ENCODE measurements around the gene PPP1R12B.
A peak's percentile ranks its signal among the peaks of the same experiment; 100 is the strongest.
"Not testable (repeated sequence)": the region's sequence is repeated elsewhere in the genome, so short reads cannot be mapped to it uniquely, and the experiment has no call there.

The PPP1R12B gene

DNA sequence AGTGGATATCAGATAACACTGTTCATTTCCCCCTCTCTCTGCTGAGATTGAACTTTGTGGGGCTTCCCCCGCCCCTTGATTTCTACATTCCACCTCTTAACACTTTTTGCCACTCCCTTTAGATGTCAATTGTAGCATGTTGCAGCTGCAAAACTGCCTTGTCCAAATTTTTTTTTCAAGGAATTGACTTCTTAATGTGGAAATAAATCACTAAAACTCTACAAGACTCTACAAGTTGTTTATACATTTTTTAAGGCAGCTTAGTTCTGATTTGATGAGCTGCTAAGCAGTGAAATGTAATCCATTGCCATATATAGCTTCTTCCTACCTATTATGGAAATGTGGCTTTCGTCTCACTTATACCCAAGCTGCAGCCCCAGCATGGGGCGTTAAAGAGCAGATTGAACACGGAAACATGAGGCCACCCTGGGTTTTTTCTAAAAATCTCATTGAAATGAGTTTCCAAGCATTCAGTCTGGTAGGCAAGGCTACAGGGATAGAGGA is 229.6 kb downstream of the PPP1R12B start:
- DNase-seq: no peak
- Mint-ChIP-seq H3K9me3 (no peaks in the 10 kb centered on the region), H3K27ac (no peak overlapping the region), H3K36me3 (ENCODE audit: low read depth) (peaks cover 12% of the 10 kb centered on the region), H3K4me3 (peak overlapping the region; percentile 24), H3K4me1 (peaks cover 59% of the 10 kb centered on the region), H3K27me3 (ENCODE audit: low read depth, poor library complexity) (peaks cover 7% of the 10 kb centered on the region)
- TF ChIP-seq, protein P1, sequence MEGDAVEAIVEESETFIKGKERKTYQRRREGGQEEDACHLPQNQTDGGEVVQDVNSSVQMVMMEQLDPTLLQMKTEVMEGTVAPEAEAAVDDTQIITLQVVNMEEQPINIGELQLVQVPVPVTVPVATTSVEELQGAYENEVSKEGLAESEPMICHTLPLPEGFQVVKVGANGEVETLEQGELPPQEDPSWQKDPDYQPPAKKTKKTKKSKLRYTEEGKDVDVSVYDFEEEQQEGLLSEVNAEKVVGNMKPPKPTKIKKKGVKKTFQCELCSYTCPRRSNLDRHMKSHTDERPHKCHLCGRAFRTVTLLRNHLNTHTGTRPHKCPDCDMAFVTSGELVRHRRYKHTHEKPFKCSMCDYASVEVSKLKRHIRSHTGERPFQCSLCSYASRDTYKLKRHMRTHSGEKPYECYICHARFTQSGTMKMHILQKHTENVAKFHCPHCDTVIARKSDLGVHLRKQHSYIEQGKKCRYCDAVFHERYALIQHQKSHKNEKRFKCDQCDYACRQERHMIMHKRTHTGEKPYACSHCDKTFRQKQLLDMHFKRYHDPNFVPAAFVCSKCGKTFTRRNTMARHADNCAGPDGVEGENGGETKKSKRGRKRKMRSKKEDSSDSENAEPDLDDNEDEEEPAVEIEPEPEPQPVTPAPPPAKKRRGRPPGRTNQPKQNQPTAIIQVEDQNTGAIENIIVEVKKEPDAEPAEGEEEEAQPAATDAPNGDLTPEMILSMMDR (IDR thresholded peaks at IDR 0.05): no peak

DNA sequence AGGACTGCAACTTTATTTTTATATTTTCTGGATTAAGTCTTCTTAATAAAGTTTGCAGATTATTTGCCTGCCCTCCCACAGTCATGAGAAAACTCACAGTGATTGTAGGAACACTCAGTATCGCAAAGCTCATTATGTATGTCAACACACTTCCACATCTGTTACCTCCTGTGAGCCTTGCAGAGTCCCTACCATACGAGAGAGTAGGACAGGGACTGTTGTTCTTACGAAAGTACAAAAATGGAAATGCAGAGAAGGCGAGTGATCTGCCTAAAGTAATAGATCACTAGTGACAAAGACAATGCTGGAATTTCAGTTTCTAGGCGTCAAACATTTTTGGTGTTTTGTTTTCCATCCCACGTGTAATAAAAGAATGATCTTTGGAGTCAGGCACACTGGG is 230.1 kb downstream of the PPP1R12B start:
- no peak for DNase-seq
- no peak overlapping the region for H3K27ac Mint-ChIP-seq
- peaks cover 59% of the 10 kb centered on the region for H3K4me1 Mint-ChIP-seq
- no peak overlapping the region for H3K4me3 Mint-ChIP-seq
- H3K27me3 Mint-ChIP-seq (ENCODE audit: low read depth, poor library complexity): peaks cover 7% of the 10 kb centered on the region
- TF ChIP-seq, protein P1 (IDR thresholded peaks at IDR 0.05): no peak
- no peaks in the 10 kb centered on the region for H3K9me3 Mint-ChIP-seq
- peaks cover 12% of the 10 kb centered on the region for H3K36me3 Mint-ChIP-seq (ENCODE audit: low read depth)

DNA sequence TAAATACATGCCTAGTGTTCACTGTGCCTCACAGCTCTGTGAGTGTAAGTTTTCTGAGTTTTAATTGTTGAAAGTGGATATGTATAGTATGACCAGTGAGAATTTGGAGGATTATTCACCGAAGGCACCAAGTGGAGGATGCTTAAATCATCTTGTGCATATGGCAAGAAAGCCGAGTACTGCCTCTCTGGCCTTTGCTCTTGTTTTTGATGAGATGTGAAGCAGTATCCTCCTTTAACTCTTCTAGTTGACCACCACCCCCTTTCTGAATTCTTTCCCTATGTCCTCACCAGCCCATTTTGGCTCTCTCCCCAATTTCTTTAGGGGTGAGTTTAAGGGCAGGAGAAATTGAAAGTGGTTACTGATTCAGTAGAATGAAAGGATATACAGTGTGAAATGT is 231.3 kb downstream of the PPP1R12B start:
- no peak overlapping the region for H3K27ac Mint-ChIP-seq
- no peak overlapping the region for H3K4me3 Mint-ChIP-seq
- TF ChIP-seq, protein P1 (IDR thresholded peaks at IDR 0.05): no peak
- peaks cover 12% of the 10 kb centered on the region for H3K36me3 Mint-ChIP-seq (ENCODE audit: low read depth)
- no peaks in the 10 kb centered on the region for H3K9me3 Mint-ChIP-seq
- peaks cover 5% of the 10 kb centered on the region for H3K27me3 Mint-ChIP-seq (ENCODE audit: low read depth, poor library complexity)
- peaks cover 59% of the 10 kb centered on the region for H3K4me1 Mint-ChIP-seq
- DNase-seq: no peak

DNA sequence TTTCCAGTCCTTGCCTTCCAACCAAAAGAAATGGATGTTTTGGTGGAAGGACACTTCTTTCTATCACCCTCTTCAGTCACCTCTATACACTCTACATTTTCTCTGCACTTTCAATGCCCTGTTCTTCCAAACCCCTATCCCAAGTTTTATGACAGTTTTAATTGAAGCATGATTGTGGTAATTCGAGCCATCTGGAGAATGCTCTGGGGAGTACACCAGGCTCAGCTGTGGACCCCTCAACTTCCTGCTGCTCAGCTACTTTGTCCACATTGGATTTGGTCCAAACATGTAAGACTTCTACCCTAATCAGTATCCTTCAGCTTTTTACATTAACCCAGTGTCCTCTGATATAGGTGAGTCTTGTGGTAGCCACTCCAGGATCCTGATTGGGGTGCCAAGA is 232.1 kb downstream of the PPP1R12B start:
- Mint-ChIP-seq H3K27ac (no peak overlapping the region), H3K27me3 (ENCODE audit: low read depth, poor library complexity) (peaks cover 3% of the 10 kb centered on the region), H3K4me3 (no peak overlapping the region), H3K4me1 (peaks cover 59% of the 10 kb centered on the region), H3K9me3 (no peaks in the 10 kb centered on the region), H3K36me3 (ENCODE audit: low read depth) (peaks cover 12% of the 10 kb centered on the region)
- TF ChIP-seq, protein P1 (IDR thresholded peaks at IDR 0.05): no peak
- DNase-seq: no peak

DNA sequence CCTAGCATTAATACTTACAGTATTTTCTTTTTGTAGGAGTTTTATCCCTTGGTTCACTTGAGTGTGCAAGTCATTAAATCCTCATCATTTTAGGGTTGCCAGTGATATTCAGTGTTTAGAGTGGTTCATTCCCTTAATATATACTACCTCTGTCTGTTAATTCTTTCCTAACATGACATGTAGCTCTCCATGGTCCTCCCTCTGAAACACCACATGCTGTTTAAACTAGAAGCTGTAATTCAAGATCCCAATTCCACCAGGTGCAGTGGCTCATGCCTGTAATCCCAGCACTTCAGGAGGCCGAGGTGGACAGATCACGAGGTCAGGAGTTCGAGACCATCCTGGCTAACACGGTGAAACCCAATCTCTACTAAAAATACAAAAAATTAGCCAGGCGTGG is 233.9 kb downstream of the PPP1R12B start:
- not testable (repeated sequence) for H3K9me3 Mint-ChIP-seq; H3K4me3 Mint-ChIP-seq; DNase-seq; H3K27me3 Mint-ChIP-seq (ENCODE audit: low read depth, poor library complexity); H3K27ac Mint-ChIP-seq
- H3K4me1 Mint-ChIP-seq: peaks cover 61% of the 10 kb centered on the region
- H3K36me3 Mint-ChIP-seq (ENCODE audit: low read depth): peaks cover 12% of the 10 kb centered on the region

DNA sequence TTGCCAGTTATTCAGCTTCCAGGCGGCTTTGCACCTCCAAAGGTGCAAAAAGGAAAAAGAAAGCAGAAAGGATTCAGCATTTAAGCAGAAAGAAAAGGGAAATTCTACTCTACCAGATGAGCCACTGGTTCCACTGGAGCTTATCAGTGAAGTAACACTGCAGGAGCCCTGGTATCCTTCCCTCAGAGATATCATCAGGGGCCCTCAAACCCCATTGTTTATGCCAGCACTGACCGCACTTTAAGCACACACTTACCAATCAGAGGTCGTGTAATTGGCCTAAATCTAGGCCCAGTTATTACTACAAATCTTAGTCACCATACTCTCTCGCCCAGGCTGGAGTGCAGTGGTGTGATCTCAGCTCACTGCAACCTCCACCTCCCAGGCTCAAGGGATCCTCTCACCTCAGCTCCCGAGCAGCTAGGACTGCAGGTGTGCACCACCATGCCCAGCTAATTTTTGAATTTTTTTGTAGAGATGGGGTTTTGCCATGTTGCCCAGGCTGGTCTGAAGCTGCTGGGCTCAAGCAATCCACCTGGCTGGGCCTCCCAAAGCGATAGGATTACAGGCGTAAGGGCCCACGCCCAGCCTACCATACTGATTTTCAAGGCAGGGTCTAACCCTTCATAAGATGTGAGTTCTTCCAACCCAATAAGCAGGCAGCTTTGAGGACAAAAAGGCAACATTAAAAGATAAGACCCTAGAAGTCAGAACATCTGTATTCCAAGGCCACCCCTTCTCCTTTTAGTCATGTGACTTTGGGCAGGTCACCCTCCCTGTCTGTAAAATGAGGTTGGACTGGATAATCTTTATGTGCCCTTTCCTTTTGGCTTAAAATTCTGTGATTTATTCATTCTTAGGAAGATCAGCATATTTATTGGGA is 236.4 kb downstream of the PPP1R12B start:
- peaks cover 61% of the 10 kb centered on the region for H3K4me1 Mint-ChIP-seq
- DNase-seq: no peak
- H3K27ac Mint-ChIP-seq: no peak overlapping the region
- TF ChIP-seq, protein P1 (IDR thresholded peaks at IDR 0.05): no peak
- no peaks in the 10 kb centered on the region for H3K9me3 Mint-ChIP-seq
- H3K4me3 Mint-ChIP-seq: no peak overlapping the region
- H3K27me3 Mint-ChIP-seq (ENCODE audit: low read depth, poor library complexity): no peaks in the 10 kb centered on the region
- H3K36me3 Mint-ChIP-seq (ENCODE audit: low read depth): peaks cover 12% of the 10 kb centered on the region
